Gastrocnemius medialis (tissue), 4 donors: ENCODE measurements around the gene AGAP3. TPM values are rescaled to one million over a fixed set of nuclear protein-coding genes. Genes with fewer than 3 reads are reported as not detected.

Experiments
- ATAC-seq, 2 donors: fragments of 150-250 bp; one replicate each; pipeline ENCODE4 v1.9.1; 2016
- DNase-seq, 2 donors: peaks; one replicate each; pipeline ENCODE4 v3.0.0-alpha.2; 2019
- H3K27ac ChIP-seq, 4 donors: fragments of 200-600 bp; sonication (generic); 1 replicate in 1 of 4; 2 replicates in 3 of 4; pipeline ENCODE4 v1.5.1; 2016 to 2018; ENCODE audit warnings: mild to moderate bottlenecking in 2 of 4, moderate library complexity in 1 of 4
- H3K27me3 ChIP-seq, 3 donors: fragments of 200-600 bp; sonication (generic) in 2 of 3; 1 replicate in 1 of 3; 2 replicates in 2 of 3; pipeline versions ENCODE4 v1.5.1 to v1.6.0; 2016 to 2019; ENCODE audit warnings: mild to moderate bottlenecking in 1 of 3, moderate library complexity in 1 of 3
- H3K36me3 ChIP-seq, 2 donors: fragments of 200-600 bp; sonication (generic) in 1 of 2; one replicate each; pipeline ENCODE4 v1.5.1; 2017 to 2018
- H3K4me1 ChIP-seq, 2 donors: fragments of 200-600 bp; sonication (generic) in 1 of 2; one replicate each; pipeline ENCODE4 v1.5.1; 2016 to 2017; ENCODE audit warnings: mild to moderate bottlenecking in 2 of 2
- H3K4me3 ChIP-seq, 4 donors: fragments of 200-600 bp; sonication (generic) in 3 of 4; 1 replicate in 1 of 4; 2 replicates in 3 of 4; pipeline ENCODE4 v1.5.1; 2016 to 2019; ENCODE audit warnings: mild to moderate bottlenecking in 2 of 4
- H3K9me3 ChIP-seq, 3 donors: fragments of 200-600 bp; sonication (generic) in 2 of 3; 1 replicate in 1 of 3; 2 replicates in 2 of 3; pipeline ENCODE4 v1.5.1; 2016 to 2019
- CTCF ChIP-seq, 5 experiments: fragments of 450-650 bp in 3 of 5; fragments of 200-600 bp in 2 of 5; sonication (generic) in 2 of 5; IDR thresholded peaks in 4 of 5; conservative IDR thresholded peaks in 1 of 5; 1 replicate in 4 of 5; 2 replicates in 1 of 5; pipeline ENCODE4 v1.5.1; 2016 to 2019; ENCODE audit warnings: antibody characterized with exemption in 5 of 5, mild to moderate bottlenecking in 3 of 5, moderate library complexity in 3 of 5
- POLR2A ChIP-seq, 2 donors: fragments of 450-650 bp; IDR thresholded peaks; one replicate each; pipeline ENCODE4 v1.6.1; 2017; ENCODE audit warnings: antibody characterized with exemption in 2 of 2, mild to moderate bottlenecking in 2 of 2, moderate library complexity in 2 of 2
- in situ Hi-C, 4 donors: fragments of 200-750 bp; cut with MboI; loops; one replicate each; pipeline versions ENCODE4 v1.15.0 to v1.8.0; 2017; ENCODE audit warnings: low sequenced_read_pairs in 4 of 4
- intact Hi-C: fragments of 100-400 bp; cut with DNase I; formaldehyde crosslinking; loops from one replicate; pipeline ENCODE4 v1.15.1; 2023; ENCODE audit warnings: low total_unique reads
- total RNA-seq, 4 donors: library from RNA; depleted of rRNA; stranded (reverse); fragments of >200 nt; gene quantifications; one replicate each; pipeline versions ENCODE4 v1.1.0 to v1.2.3, GENCODE V29; 2016

The AGAP3 gene
- total RNA-seq, 4 donors from 2014 or later, result 31.1 to 65.3 (median 36.3) TPM

GRCh38 chr7:151114151-151115090 lies 28.1 kb downstream of the AGAP3 start:
- H3K4me3 ChIP-seq, result no peak overlapping the region
- intact Hi-C loops (no loop called here), in situ Hi-C loops (no loop called here)
- DNase-seq (no peak), ATAC-seq (peak in 1 of 2 donors; percentile 4)
- no peaks in the 10 kb centered on the region for H3K9me3 ChIP-seq
- H3K27me3 ChIP-seq, result no peaks in the 10 kb centered on the region
- no peak overlapping the region for H3K27ac ChIP-seq
- TF ChIP-seq POLR2A (IDR thresholded peaks at IDR 0.05) (no peak), CTCF (IDR thresholded peaks at IDR 0.05 in 4 of 5, conservative IDR thresholded peaks at IDR 0.05 in 1 of 5) (no peak)
- peaks cover 0 to 19% of the 10 kb centered on the region in 2 donors for H3K36me3 ChIP-seq
- peaks cover 4 to 5% of the 10 kb centered on the region in 2 donors for H3K4me1 ChIP-seq

- H3K27ac ChIP-seq, result no peak overlapping the region
- H3K4me1 ChIP-seq, result peaks cover 4 to 5% of the 10 kb centered on the region in 2 donors
- in situ Hi-C loops (no loop called here), intact Hi-C loops (no loop called here)
- ATAC-seq, result peak in 1 of 2 donors; percentile 31
- H3K9me3 ChIP-seq, result no peaks in the 10 kb centered on the region
- peaks cover 0 to 28% of the 10 kb centered on the region in 2 donors for H3K36me3 ChIP-seq
- H3K27me3 ChIP-seq, result no peaks in the 10 kb centered on the region
- no peak overlapping the region for H3K4me3 ChIP-seq
- TF ChIP-seq POLR2A (IDR thresholded peaks at IDR 0.05) (no peak), CTCF (IDR thresholded peaks at IDR 0.05 in 4 of 5, conservative IDR thresholded peaks at IDR 0.05 in 1 of 5) (no peak)
- no peak for DNase-seq
Measured at GRCh38 chr7:151115121-151115835, 29.0 kb downstream of the AGAP3 start.

DNA sequence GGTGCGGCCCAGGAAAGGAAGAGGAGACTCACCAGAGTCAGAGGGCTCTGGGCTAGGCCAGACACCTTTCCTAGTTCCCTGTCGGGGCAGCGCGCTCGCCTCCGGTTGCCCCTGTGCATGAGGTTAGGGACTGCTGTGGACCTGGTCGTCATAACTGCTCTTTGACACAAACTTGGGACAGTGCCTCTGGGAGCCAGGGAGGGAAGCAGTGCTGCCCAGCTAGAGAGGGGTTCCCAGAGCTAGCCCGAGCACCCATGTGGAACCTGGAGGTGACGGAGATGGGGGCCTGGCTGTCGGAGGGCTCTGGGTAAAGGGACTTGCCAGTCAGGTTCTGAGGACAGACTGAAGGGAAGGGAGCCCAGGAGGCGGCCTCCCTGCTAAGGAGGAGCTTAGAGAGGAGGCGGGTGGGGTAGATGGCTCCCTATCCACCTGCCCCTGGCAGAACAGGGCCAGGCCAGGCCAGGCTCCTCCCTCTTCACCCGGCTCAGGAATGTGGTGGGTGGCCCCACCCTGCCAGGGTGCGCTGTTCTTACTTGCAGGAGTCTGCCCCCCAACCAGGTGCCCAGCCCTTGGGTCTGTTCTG lies 29.7 kb downstream of the AGAP3 start:
- no peak for TF ChIP-seq POLR2A (IDR thresholded peaks at IDR 0.05)
- no peak for TF ChIP-seq CTCF (IDR thresholded peaks at IDR 0.05 in 4 of 5, conservative IDR thresholded peaks at IDR 0.05 in 1 of 5)
- H3K9me3 ChIP-seq, result no peaks in the 10 kb centered on the region
- H3K27me3 ChIP-seq, result no peaks in the 10 kb centered on the region
- H3K27ac ChIP-seq, result no peak overlapping the region
- H3K36me3 ChIP-seq, result peaks cover 0 to 35% of the 10 kb centered on the region in 2 donors
- in situ Hi-C loops (no loop called here), intact Hi-C loops (no loop called here)
- no peak for ATAC-seq
- no peak for DNase-seq
- no peak overlapping the region for H3K4me3 ChIP-seq
- H3K4me1 ChIP-seq, result peaks cover under 1 to 4% of the 10 kb centered on the region in 2 donors

- Histone ChIP-seq H3K27ac (no peak overlapping the region), H3K9me3 (no peaks in the 10 kb centered on the region), H3K27me3 (no peaks in the 10 kb centered on the region), H3K36me3 (peaks cover 0 to 37% of the 10 kb centered on the region in 2 donors), H3K4me3 (no peak overlapping the region), H3K4me1 (peaks cover 0 to 4% of the 10 kb centered on the region in 2 donors)
- intact Hi-C loops, result no loop called here
- DNase-seq, result no peak
- TF ChIP-seq CTCF (IDR thresholded peaks at IDR 0.05 in 4 of 5, conservative IDR thresholded peaks at IDR 0.05 in 1 of 5), result no peak
- no peak for TF ChIP-seq POLR2A (IDR thresholded peaks at IDR 0.05)
- in situ Hi-C loops, result no loop called here
- no peak for ATAC-seq
Measured at GRCh38 chr7:151116603-151117440, 30.5 kb downstream of the AGAP3 start.
